ENCODE data around the gene DHRSX. TPM values are rescaled to one million over a fixed set of nuclear protein-coding genes. Genes with fewer than 3 reads are reported as not detected.

Gene DHRSX
- total and polyA plus RNA-seq, 3 experiments from 2014 or later: 21.5 to 26.6 (median 25.3) TPM

DNA sequence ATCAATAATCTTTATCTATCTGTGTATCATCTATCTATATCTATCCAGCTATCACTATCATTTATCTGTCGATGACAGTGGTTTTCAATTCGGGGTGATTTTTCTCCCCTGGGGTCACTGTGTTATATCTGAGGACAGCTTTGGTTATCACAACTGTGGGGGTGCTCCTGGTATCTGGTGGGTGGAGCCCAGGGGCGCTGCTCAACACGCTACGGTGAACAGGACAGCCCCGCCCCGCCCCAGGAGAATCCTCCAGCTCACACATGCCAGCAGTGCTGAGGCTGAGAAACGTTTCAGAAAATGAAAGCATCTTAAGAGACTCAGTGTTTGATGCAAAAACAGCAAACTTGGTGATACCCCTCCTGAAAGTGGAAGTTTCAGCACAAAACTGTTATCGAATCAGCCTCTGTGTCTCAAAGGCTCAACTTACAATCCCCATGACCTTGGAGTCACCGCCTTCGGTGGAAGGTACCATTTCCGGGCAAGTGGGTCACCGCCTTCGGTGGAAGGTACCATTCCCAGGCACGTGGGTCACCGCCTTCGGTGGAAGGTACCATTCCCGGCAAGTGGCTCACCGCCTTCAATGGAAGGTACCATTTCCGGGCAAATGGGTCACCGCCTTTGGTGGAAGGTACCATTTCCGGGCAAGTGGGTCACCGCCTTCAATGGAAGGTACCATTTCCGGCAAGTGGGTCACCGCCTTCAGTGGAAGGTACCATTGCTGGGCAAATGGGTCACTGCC lies 315.3 kb downstream of the DHRSX start:
- Histone ChIP-seq H3K27me3 (ENCODE audit: insufficient read depth, low read length, poor library complexity, severe bottlenecking) (no peaks in the 10 kb centered on the region), H3K27ac (ENCODE audit: low read depth, low read length) (no peak overlapping the region), H3K9me3 (ENCODE audit: low read length) (no peaks in the 10 kb centered on the region), H3K4me1 (ENCODE audit: insufficient read depth, low read length) (no peaks in the 10 kb centered on the region), H3K36me3 (ENCODE audit: insufficient read depth, low read length) (no peaks in the 10 kb centered on the region), H3K4me3 (ENCODE audit: low read length) (no peak overlapping the region)
- CTCF ChIA-PET: no interaction called here
- POLR2A ChIA-PET: no interaction called here
- DNase-seq: no peak
- no peak overlapping the region for H3K4me3 Mint-ChIP-seq
- peaks cover 0 to 10% (median 2%) of the 10 kb centered on the region in 3 donors for H3K36me3 Mint-ChIP-seq
- H3K27me3 Mint-ChIP-seq: no peaks in the 10 kb centered on the region
- H3K4me1 Mint-ChIP-seq: no peaks in the 10 kb centered on the region
- no peak overlapping the region for H3K27ac Mint-ChIP-seq
- H3K9me3 Mint-ChIP-seq: peaks cover under 1 to 33% (median 10%) of the 10 kb centered on the region in 5 donors

DNA sequence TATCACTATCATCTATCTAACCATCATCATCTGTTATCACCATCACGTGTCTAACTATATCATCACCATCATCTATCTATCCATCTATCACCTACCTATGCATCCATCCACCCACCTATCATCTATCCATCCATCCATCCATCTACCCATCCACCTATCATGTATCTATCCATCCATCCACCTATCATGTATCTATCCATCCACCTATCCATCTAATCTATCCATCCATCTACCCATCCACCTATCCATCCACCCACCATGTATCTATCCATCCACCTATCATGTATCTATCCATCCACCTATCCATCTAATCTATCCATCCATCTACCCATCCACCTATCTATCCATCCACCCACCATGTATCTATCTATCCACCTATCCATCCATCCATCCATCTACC lies 316.7 kb downstream of the DHRSX start:
- no peaks in the 10 kb centered on the region for H3K36me3 ChIP-seq (ENCODE audit: insufficient read depth, low read length)
- H3K4me1 ChIP-seq (ENCODE audit: insufficient read depth, low read length): no peaks in the 10 kb centered on the region
- H3K4me1 Mint-ChIP-seq: no peaks in the 10 kb centered on the region
- no peak overlapping the region for H3K4me3 ChIP-seq (ENCODE audit: low read length)
- no peak overlapping the region for H3K27ac ChIP-seq (ENCODE audit: low read depth, low read length)
- H3K27me3 Mint-ChIP-seq: no peaks in the 10 kb centered on the region
- H3K36me3 Mint-ChIP-seq: peaks cover 0 to 9% (median 2%) of the 10 kb centered on the region in 3 donors
- H3K27me3 ChIP-seq (ENCODE audit: insufficient read depth, low read length, poor library complexity, severe bottlenecking): no peaks in the 10 kb centered on the region
- H3K4me3 Mint-ChIP-seq: no peak overlapping the region
- CTCF ChIA-PET: no interaction called here
- POLR2A ChIA-PET: no interaction called here
- DNase-seq: no peak
- peaks cover 0 to 24% (median 9%) of the 10 kb centered on the region in 5 donors for H3K9me3 Mint-ChIP-seq
- no peak overlapping the region for H3K27ac Mint-ChIP-seq
- no peaks in the 10 kb centered on the region for H3K9me3 ChIP-seq (ENCODE audit: low read length)

DNA sequence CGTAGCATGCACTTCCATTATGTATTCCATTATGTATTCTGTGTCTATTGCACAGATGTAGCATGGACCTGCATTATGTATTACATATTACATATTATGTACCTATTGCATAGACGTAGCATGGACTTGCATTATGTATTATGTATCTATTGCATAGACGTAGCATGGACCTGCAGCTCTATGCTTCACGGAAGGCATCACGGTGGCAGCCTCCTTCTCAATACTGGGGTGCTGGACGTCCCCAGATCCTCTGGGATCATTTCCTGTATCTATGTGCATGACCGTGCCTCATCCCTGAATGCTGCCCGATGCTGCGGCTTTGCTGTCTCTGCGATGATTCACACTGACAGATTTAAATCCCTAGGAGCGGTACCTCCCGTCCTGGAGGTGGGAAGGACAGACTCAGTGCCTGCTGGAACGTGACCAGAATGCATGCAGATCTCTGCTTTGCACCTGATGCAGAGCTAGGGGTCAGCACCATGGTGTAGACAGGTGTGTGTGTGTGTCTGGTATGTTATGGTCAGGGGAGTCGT lies 317.5 kb downstream of the DHRSX start:
- Mint-ChIP-seq H3K36me3 (peaks cover 0 to 7% (median 2%) of the 10 kb centered on the region in 3 donors), H3K4me3 (no peak overlapping the region), H3K27ac (no peak overlapping the region), H3K9me3 (peaks cover 0 to 20% (median 9%) of the 10 kb centered on the region in 5 donors), H3K27me3 (no peaks in the 10 kb centered on the region), H3K4me1 (no peaks in the 10 kb centered on the region)
- CTCF ChIA-PET: no interaction called here
- no peak overlapping the region for H3K27ac ChIP-seq (ENCODE audit: low read depth, low read length)
- no peak overlapping the region for H3K4me3 ChIP-seq (ENCODE audit: low read length)
- no peak for DNase-seq
- no peaks in the 10 kb centered on the region for H3K27me3 ChIP-seq (ENCODE audit: insufficient read depth, low read length, poor library complexity, severe bottlenecking)
- no peaks in the 10 kb centered on the region for H3K4me1 ChIP-seq (ENCODE audit: insufficient read depth, low read length)
- H3K9me3 ChIP-seq (ENCODE audit: low read length): no peaks in the 10 kb centered on the region
- POLR2A ChIA-PET: no interaction called here
- no peaks in the 10 kb centered on the region for H3K36me3 ChIP-seq (ENCODE audit: insufficient read depth, low read length)

- peaks cover 0 to 10% (median 0%) of the 10 kb centered on the region in 3 donors for H3K36me3 Mint-ChIP-seq
- H3K27me3 ChIP-seq (ENCODE audit: insufficient read depth, low read length, poor library complexity, severe bottlenecking): no peaks in the 10 kb centered on the region
- peaks cover 0 to 2% of the 10 kb centered on the region in 2 donors for H3K27me3 Mint-ChIP-seq
- no peaks in the 10 kb centered on the region for H3K36me3 ChIP-seq (ENCODE audit: insufficient read depth, low read length)
- no peak overlapping the region for H3K27ac ChIP-seq (ENCODE audit: low read depth, low read length)
- H3K9me3 ChIP-seq (ENCODE audit: low read length): no peaks in the 10 kb centered on the region
- H3K4me1 ChIP-seq (ENCODE audit: insufficient read depth, low read length): no peaks in the 10 kb centered on the region
- no peak overlapping the region for H3K4me3 Mint-ChIP-seq
- no peaks in the 10 kb centered on the region for H3K4me1 Mint-ChIP-seq
- no peak for DNase-seq
- POLR2A ChIA-PET: no interaction called here
- peaks cover 6 to 25% (median 16%) of the 10 kb centered on the region in 5 donors for H3K9me3 Mint-ChIP-seq
- CTCF ChIA-PET: no interaction called here
- H3K4me3 ChIP-seq (ENCODE audit: low read length): no peak overlapping the region
- H3K27ac Mint-ChIP-seq: no peak overlapping the region
Measured at GRCh38 chrX:2177541-2177940, 323.2 kb downstream of the DHRSX start.

DNA sequence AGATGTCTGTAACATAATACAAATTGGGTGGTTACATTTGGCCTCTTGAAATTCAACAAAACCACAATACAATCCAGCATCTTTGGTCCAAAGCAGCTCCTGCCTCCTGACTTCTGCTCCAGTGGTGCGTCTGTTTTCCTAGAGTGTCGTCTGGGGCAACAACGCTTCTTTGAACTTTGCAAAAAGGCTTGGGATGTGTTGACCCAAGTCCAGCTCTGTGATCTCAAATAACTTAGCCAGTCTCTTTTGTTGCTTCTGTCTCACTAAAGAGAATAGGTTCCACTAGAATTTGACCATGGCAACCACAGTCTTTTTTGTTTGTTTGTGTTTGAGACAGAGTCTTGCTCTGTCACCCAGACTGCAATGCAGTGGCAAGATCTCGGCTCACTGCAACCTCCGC lies 324.0 kb downstream of the DHRSX start:
- H3K4me1 Mint-ChIP-seq: no peaks in the 10 kb centered on the region
- peaks cover 5 to 32% (median 21%) of the 10 kb centered on the region in 5 donors for H3K9me3 Mint-ChIP-seq
- peaks cover 0 to 2% of the 10 kb centered on the region in 2 donors for H3K27me3 Mint-ChIP-seq
- ChIA-PET CTCF (no interaction called here), POLR2A (no interaction called here)
- H3K4me3 Mint-ChIP-seq: no peak overlapping the region
- no peaks in the 10 kb centered on the region for H3K9me3 ChIP-seq (ENCODE audit: low read length)
- no peaks in the 10 kb centered on the region for H3K27me3 ChIP-seq (ENCODE audit: insufficient read depth, low read length, poor library complexity, severe bottlenecking)
- H3K27ac Mint-ChIP-seq: no peak overlapping the region
- H3K27ac ChIP-seq (ENCODE audit: low read depth, low read length): no peak overlapping the region
- no peak overlapping the region for H3K4me3 ChIP-seq (ENCODE audit: low read length)
- no peak for DNase-seq
- peaks cover 0 to 10% (median 0%) of the 10 kb centered on the region in 3 donors for H3K36me3 Mint-ChIP-seq
- no peaks in the 10 kb centered on the region for H3K36me3 ChIP-seq (ENCODE audit: insufficient read depth, low read length)
- no peaks in the 10 kb centered on the region for H3K4me1 ChIP-seq (ENCODE audit: insufficient read depth, low read length)

DNA sequence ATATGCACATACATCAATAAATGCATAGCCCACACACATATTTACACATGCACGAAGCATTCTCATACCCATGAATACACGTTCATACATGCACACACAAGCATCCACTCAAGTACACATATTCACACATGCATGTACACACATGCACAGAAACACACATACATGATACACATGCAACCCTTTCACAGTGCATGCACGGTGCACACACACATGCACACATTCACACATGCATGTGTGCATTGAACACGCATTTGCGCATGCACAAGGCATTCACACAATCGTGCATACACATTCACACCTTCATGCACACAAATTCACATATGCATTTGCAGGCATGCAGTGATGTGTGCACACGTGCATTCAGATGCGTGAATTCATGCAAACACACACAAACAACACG lies 324.5 kb downstream of the DHRSX start:
- Histone ChIP-seq H3K4me1 (ENCODE audit: insufficient read depth, low read length) (no peaks in the 10 kb centered on the region), H3K27ac (ENCODE audit: low read depth, low read length) (no peak overlapping the region), H3K9me3 (ENCODE audit: low read length) (no peaks in the 10 kb centered on the region), H3K27me3 (ENCODE audit: insufficient read depth, low read length, poor library complexity, severe bottlenecking) (no peaks in the 10 kb centered on the region), H3K4me3 (ENCODE audit: low read length) (no peak overlapping the region), H3K36me3 (ENCODE audit: insufficient read depth, low read length) (no peaks in the 10 kb centered on the region)
- no peak overlapping the region for H3K27ac Mint-ChIP-seq
- H3K4me3 Mint-ChIP-seq: no peak overlapping the region
- peaks cover 0 to 15% (median 0%) of the 10 kb centered on the region in 3 donors for H3K36me3 Mint-ChIP-seq
- peaks cover 0 to 2% of the 10 kb centered on the region in 2 donors for H3K27me3 Mint-ChIP-seq
- H3K9me3 Mint-ChIP-seq: peaks cover 5 to 37% (median 24%) of the 10 kb centered on the region in 5 donors
- ChIA-PET POLR2A (no interaction called here), CTCF (no interaction called here)
- DNase-seq: no peak
- H3K4me1 Mint-ChIP-seq: no peaks in the 10 kb centered on the region

DNA sequence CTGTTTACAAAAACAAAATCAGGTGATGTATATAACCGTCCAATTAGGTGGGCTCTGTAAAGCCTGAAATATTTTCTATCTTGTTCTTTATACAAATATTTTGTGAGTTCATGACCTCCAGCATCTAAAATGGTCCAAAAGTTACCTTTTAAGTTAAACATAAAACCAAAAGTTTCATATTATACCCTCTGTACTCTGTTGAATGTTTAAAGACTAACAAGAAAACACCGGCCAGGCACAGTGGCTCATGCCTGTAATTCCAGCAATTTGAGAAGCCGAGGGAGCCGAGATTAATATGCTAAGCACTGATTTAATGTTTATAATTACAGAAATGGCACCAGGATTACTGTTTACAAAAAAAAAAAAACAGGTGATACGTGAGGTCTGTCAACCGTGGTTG lies 328.4 kb downstream of the DHRSX start:
- Histone ChIP-seq H3K36me3 (ENCODE audit: insufficient read depth, low read length) (no peaks in the 10 kb centered on the region), H3K4me3 (ENCODE audit: low read length) (no peak overlapping the region), H3K9me3 (ENCODE audit: low read length) (no peaks in the 10 kb centered on the region), H3K4me1 (ENCODE audit: insufficient read depth, low read length) (no peaks in the 10 kb centered on the region), H3K27ac (ENCODE audit: low read depth, low read length) (no peak overlapping the region), H3K27me3 (ENCODE audit: insufficient read depth, low read length, poor library complexity, severe bottlenecking) (no peaks in the 10 kb centered on the region)
- Mint-ChIP-seq H3K27ac (no peak overlapping the region), H3K36me3 (peaks cover 0 to 17% (median 0%) of the 10 kb centered on the region in 3 donors), H3K27me3 (peaks cover 0 to 2% of the 10 kb centered on the region in 2 donors), H3K4me3 (no peak overlapping the region), H3K4me1 (no peaks in the 10 kb centered on the region), H3K9me3 (peaks cover 8 to 61% (median 40%) of the 10 kb centered on the region in 5 donors)
- CTCF ChIA-PET: no interaction called here
- POLR2A ChIA-PET: no interaction called here
- DNase-seq: no peak
